GM18868 (cell line): Measurements from ENCODE around the gene GOLGA6L10.
"Not testable (repeated sequence)": the region's sequence is repeated elsewhere in the genome, so short reads cannot be mapped to it uniquely, and the experiment has no call there.

ENCODE experiments used
- ATAC-seq: cut with Tn5 transposase; IDR thresholded peaks from one replicate; pipeline ENCODE4 v1.9.1; 2021; ENCODE audit warnings: mild to moderate bottlenecking, moderate library complexity; ENCODE audit not compliant: unreplicated experiment

GOLGA6L10 gene

DNA sequence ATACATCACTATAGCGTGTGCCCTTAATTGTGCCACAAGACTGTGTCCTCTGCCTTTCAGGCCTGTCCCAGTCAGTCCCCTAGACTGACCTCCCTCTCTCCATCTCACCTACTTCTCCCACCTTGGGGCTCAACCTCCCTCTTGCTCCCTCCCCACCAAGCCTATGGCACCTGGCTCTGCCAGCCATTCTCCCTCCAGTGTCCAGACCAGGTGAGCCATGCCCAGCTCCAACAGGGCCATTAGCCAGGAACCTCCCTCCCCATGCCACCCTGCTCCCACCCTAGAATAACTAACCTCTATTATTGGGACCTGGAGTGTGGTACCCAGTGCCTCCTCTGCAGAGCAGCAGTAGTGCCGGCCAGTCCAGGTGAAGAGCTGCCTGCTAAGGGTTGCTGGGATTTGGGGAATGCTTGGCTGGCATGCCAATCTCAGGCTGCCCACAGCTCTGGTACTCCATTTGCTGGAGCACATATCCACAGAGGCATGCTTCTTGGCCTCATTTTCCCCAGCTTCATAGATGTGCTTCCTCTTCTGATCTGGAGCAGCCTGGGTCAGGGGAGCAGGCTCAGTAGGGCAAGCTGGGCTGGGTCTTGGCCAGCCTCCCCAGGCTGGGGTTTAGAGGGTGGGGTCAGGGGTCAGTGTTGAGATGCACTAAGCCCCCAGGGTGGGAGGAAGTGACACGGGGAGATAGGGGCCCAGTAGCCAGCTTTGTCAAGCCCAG, 47.8 kb downstream of the GOLGA6L10 start:
- ATAC-seq: no peak

- ATAC-seq: no peak
Measured at GRCh38 chr15:82300883-82301282, 48.4 kb downstream of the GOLGA6L10 start.

GRCh38 chr15:82300326-82300725, 48.9 kb downstream of the GOLGA6L10 start:
- not testable (repeated sequence) for ATAC-seq

- not testable (repeated sequence) for ATAC-seq
Measured at GRCh38 chr15:82299511-82299914, 49.8 kb downstream of the GOLGA6L10 start.

- no peak for ATAC-seq
Measured at GRCh38 chr15:82298520-82298919, 50.8 kb downstream of the GOLGA6L10 start.

GRCh38 chr15:82298032-82298431, 51.2 kb downstream of the GOLGA6L10 start:
- no peak for ATAC-seq

GRCh38 chr15:82297546-82297945, 51.7 kb downstream of the GOLGA6L10 start:
- no peak for ATAC-seq

- no peak for ATAC-seq
Measured at GRCh38 chr15:82294061-82294690, 55.1 kb downstream of the GOLGA6L10 start.

DNA sequence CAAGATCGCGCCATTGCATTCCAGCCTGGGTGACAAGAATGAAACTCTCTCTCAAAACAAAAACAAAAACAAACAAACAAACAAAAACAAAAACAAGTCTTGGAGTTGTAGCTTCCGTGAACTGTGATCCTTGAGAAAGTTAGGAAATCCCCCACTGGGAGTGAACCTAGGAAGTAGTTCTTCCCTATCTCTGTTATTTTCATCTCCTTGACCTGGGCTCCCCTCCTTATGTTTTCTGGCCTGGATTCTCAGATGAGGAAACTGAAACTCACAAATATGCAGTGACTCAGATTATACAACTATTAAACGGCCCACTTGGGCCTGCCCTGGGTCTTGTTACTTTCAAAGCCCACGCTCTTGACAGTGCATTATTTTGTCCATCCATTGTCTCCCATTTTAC, 57.0 kb downstream of the GOLGA6L10 start:
- no peak for ATAC-seq
